ENCODE data around the gene ACADM.
"Not testable (repeated sequence)": the region's sequence is repeated elsewhere in the genome, so short reads cannot be mapped to it uniquely, and the experiment has no call there.

The ACADM gene

DNA sequence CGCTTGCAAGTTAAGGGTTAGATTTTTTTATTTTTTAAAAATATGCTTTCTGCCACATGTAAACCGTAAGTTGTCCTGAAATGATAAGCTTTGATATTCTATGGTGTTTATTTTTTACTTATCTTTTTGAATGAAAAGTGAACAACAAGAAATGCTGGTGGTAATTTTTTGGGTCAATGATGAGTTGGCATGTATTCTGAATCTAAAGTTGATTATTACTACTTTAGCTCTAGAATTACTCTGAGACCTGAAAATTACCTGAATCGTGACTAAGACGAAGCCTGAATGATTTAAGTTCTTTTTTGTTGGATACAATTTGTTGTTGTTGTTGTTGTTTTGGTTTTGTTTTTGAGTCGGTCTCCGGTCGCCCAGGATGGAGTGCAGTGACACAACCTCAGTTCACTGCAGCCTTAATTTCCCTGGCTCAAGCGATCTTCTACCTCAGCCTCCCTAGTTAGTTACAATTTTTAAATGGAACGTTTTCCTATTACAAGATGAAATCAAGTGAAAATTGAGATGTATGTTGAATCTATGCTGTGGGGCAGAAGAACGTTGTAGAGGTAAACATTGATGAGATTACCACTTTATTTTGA is 62.5 kb downstream of the ACADM start:
- no peak for DNase-seq (ENCODE audit: low read depth, low spot score)
- peak overlapping the region; percentile 96 for H3K4me3 ChIP-seq (ENCODE audit: low read length)

DNA sequence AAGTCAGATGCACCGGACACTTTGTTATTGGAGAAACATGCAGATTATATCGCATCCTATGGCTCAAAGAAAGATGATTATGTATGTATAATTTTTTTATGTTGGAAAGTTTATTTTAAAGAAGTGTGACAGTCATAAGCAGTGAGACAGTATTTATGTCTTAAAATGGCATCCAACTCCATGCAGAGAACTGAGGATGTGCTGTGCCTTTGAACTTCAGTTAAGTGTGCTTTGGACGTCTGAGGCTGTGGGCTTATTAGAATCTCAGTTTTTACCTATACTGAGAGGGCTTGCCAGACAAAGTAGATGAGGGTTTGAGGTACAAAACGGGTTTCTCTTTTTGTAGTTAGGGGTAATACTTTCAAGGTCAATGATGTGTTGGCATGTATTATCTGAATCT is 63.0 kb downstream of the ACADM start:
- DNase-seq (ENCODE audit: low read depth, low spot score) = no peak
- peak overlapping the region; percentile 96 for H3K4me3 ChIP-seq (ENCODE audit: low read length)

DNA sequence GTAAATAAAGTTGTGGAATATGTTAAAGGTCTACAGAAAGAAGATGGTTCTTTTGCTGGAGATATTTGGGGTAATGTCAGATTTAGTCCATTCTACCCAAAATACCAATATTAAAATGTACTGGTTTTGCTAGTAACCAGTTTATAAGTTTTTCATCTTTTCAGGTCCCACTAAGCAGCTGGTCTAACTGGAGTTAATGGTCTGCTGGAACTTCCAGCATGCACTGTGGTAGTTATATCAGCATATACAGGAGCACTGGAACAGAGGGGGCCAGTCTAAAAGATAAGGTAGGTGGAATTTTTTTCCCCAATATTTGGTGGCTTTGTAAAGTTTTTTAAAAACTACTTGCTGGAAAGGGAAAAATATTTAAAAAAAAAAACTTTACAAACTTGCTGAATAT is 65.5 kb downstream of the ACADM start:
- no peak for DNase-seq (ENCODE audit: low read depth, low spot score)
- H3K4me3 ChIP-seq (ENCODE audit: low read length) = no peak overlapping the region

DNA sequence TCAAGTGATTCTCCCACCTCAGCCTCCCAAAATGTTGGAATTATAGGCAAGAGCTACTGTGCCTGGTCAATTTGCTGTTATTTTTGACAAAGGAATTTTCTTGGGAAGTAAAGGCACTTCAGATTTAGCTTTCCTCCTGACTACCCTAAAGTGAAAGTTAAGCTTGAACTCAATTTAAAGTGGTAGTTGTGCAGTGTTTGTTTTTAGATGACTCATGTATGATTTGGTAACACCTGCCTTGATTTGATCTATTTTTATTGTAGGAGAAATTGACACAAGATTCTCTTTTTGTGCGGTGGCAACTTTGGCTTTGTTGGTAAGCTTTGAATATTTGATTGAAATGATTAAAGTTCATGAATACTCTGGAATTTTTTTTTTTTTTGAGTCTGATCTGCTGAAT is 66.5 kb downstream of the ACADM start:
- H3K4me3 ChIP-seq (ENCODE audit: low read length) = no peak overlapping the region
- no peak for DNase-seq (ENCODE audit: low read depth, low spot score)

DNA sequence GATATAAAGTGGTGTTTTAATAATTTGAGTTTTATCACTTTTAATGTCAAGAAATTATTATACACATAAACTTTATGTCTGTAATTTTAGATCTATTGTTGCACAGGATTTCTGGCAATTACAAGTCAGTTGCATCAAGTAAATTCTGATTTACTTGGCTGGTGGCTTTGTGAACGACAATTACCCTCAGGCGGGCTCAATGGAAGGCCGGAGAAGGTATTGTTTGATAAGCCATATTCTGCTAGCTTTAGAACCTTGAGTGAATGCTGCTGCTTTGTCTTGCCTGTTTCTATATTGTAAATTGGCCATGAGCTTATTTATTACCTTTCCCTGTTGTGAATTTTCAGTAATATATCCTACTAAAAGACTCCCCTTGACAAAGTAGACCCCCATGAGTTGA is 67.6 kb downstream of the ACADM start:
- H3K4me3 ChIP-seq (ENCODE audit: low read length) = no peak overlapping the region

DNA sequence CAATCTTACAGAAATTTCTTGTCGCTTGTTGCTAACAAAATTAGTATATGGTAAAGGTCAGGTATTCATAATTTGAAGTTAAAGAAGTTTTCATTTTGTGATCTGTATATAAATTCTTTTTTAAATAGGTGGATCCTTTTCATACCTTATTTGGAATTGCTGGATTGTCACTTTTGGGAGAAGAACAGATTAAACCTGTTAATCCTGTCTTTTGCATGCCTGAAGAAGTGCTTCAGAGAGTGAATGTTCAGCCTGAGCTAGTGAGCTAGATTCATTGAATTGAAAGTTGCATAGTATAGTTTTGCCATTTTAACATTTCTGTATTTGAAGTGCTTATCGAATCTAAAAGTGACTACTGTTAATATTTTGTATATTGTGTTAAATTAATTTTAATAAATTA is 69.9 kb downstream of the ACADM start:
- DNase-seq (ENCODE audit: low read depth, low spot score) = no peak
- no peak overlapping the region for H3K4me3 ChIP-seq (ENCODE audit: low read length)

More for the DNA sequence above, 67.6 kb downstream of the ACADM start:
- no peak for DNase-seq (ENCODE audit: low read depth, low spot score)

DNA sequence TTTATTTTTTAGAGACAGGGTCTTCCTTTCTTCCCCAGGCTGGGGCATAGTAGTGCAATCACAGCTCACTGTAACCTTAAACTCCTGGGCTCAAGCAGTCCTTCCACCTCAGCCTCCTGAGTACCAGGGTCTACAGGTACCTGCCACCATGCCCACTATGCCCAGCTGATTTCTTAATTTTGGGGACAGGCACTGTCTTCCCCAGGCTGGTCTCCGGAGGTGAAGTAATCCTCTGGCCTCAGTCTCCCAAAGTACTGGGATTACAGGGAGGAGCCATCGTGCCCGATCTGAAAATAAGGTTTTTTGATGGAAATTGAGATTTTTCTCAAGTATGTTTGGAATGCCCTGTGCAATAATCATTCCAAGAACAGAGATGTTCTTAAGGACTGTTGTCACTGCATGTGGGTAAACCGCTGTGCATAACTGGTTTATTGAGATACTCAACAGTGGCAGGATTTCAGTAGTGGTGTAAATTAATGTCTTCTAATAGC is 71.2 kb downstream of the ACADM start:
- DNase-seq (ENCODE audit: low read depth, low spot score) = no peak
- no peak overlapping the region for H3K4me3 ChIP-seq (ENCODE audit: low read length)

DNA sequence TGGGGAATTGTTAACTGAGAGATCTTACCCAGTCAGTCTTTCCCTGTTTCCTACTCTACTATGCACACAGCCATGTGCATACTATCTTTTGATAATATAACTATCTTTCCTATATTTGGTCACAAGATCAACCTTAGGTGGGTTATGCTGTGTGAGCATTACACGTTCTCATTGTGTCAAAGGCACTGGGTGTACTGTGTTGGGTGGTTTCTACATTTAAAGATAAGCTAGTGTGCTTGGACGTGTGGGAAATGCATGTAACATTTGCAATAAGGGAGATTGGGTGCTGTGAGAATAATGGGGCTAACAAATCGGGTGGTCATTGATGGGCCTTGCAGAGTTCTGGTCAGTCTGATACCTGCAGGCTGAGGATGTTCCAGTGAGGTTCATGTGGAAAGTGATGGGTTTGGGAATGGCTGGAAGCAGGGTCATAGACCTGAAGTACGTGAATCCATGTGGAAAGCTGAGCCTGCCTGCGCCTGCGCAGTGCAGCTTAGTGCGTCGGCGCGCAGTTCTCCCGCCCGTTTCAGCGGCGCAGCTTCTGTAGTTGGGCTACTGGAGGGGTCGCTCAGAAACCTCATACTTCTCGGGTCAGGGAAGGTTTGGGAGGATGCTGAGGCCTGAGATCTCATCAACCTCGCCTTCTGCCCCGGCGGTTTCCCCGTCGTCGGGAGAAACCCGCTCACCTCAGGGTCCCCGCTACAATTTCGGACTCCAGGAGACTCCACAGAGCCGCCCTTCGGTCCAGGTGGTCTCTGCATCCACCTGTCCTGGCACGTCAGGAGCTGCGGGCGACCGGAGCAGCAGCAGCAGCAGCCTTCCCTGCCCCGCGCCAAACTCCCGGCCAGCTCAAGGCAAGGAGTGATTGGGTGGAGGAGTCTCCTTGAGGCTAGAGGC is 72.1 kb downstream of the ACADM start, which contains the start of gene MSH4:
Gene MSH4 (plus strand): TSS at position 507 of the 897 bp plus-strand sequence. CDS start 104 bp downstream, at position 611.
- no peak for DNase-seq (ENCODE audit: low read depth, low spot score)
- H3K4me3 ChIP-seq (ENCODE audit: low read length) = no peak within 1 kb of the TSS

DNA sequence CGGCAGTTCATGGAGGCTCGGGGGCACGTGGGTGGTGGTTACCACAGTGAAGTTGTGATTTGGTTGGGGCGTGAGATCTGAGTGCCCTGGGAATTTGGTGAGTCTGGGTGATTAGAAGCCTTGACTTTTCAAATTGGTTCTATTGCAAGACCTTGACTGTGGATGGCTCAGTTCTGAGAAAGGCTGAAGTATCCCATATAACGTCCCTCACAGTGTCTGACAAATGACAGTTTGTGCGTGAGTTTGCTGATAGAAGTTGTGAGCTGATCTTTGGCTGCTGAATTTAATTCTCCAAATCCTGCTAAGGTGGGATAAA is 72.7 kb downstream of the ACADM start:
- no peak for DNase-seq (ENCODE audit: low read depth, low spot score)
- H3K4me3 ChIP-seq (ENCODE audit: low read length) = no peak overlapping the region

DNA sequence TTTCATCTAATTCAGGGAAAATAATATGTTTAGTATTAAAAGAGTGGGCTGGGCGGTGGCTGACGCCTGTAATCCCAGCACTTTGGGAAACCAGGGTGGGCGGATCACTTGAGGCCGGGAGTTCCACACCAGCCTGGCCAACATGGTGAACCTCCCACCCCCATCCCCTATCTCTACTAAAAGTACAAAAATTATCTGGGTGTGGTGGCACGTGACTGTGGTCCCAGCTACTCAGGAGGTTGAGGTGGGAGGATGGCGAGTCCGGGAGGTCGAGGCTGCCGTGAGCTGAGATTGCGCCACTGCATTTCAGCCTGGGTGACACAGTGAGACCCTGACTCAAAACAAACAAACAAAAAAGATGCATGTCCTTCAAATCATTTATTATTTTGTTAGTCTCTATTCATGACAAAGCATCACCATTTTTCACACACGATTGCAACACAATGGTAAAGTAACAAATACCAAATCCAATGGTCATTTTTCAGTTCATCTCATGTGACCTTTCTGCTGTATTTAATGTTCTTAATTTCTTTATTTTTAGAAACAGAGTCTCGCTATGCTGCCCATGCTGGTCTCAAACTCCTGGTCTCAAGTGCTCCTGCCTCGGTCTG is 73.2 kb downstream of the ACADM start:
- no peak for DNase-seq (ENCODE audit: low read depth, low spot score)
- no peak overlapping the region for H3K4me3 ChIP-seq (ENCODE audit: low read length)

DNA sequence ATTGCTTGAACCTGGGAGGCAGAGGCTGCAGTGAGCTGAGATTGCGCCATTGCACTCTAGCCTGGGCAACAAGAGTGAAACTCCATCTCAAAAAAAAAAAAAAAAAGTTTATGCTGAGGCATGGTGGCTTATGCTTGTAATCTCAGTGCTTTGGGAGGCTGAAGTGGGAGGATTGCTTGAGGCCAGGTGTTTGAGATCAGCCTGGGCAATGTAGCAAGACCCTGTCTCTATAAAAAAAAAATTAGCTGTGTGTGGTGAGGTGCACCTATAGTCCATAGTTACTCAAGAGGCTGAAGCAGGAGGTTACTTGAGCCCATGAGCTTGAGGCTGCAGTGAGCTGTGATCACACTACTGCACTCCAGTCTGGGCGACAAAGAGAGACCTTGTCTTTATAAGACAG is 77.0 kb downstream of the ACADM start:
- not testable (repeated sequence) for H3K4me3 ChIP-seq (ENCODE audit: low read length); DNase-seq (ENCODE audit: low read depth, low spot score)

DNA sequence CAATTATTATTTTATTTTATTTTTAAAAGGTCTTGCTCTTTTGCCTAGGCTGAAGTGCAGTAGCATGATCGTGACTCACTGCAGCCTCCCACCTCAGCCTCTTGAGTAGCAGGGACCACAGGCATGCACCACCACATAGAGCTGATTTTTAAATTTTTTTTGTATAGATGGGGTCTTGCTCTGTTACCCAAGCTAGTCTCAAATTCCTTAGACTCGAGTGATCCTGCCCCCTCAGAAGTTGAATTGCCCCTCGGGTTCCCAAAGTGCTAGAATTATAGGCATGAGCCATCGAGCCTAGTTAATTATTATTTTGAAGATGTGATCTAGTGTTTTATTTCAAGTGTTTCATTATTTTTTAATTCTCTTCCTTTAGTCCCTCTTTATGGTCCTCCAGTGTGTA is 84.4 kb downstream of the ACADM start:
- no peak for DNase-seq (ENCODE audit: low read depth, low spot score)

DNA sequence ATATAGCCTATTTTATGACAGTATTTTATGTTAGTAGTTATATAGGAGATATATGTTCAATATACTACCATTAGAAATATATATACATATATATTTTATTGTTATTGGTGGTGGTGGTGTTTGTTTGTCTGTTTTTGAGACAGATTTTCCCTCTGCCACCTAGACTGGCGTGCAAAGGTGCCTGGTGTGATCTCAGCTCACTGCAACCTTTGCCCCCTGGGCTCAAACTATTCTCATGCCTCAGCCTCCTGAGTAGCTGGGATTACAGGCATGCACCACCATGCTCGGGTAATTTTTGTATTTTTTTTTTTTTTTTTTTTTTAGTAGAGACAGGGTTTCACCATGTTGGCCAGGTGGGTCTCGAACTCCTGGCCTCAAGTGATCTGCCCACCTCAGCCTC is 85.6 kb downstream of the ACADM start:
- not testable (repeated sequence) for DNase-seq (ENCODE audit: low read depth, low spot score); H3K4me3 ChIP-seq (ENCODE audit: low read length)

More for the DNA sequence above, 84.4 kb downstream of the ACADM start:
- H3K4me3 ChIP-seq (ENCODE audit: low read length) = no peak overlapping the region

DNA sequence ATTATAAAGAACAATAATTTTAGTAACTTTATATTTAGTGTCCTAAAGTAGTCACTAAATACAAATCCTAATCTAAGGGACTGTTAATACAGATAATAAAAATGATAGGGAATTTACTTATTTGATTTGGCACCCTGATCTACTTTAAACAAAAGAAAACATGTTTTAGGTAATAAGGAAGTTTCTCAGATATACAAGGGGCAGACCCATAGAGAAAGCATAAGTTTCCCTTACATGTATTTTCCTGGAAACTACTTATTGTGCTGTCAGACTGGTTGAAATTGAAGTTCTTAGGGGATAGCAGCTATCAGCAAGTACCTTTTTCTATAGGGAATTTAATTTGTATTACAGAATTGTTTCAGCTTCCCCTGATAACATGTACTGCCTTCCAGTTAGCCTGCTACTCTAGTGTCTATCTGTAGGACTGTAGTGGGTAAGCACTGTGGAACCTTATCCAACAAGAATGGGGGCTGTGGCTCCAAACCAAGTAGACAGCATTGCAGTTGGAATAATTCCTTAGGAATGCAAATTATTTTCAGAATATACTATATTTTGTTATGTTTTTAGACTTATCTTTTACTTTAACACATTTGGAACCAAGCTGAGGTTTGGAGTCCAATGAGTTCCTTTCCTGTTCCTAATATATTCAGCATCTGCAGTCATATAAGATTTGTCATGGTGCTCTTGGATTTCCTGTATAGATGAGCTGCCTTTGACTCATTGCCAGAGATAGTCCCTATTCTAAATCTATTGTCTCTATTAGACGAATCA is 86.9 kb downstream of the ACADM start:
- DNase-seq (ENCODE audit: low read depth, low spot score) = no peak
- no peak overlapping the region for H3K4me3 ChIP-seq (ENCODE audit: low read length)

DNA sequence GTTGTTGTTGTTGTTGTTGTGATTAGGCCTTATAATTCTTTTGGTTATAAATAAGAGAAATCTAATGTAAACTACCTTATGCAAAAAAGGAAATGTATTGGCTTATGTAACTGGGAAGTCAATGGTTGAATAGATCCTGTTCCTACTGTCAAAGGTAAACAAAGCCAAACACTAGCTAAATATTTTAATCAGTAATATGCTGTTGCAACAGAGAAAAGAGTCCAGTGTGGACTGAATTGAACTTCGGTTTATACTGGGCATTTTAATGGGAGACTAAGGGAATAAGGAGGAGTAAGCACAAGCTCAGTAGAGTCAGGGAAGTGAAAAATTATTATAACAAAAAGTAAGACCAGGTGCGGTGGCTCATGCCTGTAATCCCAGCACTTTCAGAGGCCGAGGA is 87.6 kb downstream of the ACADM start:
- no peak for DNase-seq (ENCODE audit: low read depth, low spot score)
- no peak overlapping the region for H3K4me3 ChIP-seq (ENCODE audit: low read length)

All from Jurkat, Clone E6-1 (cell line).